ENCODE results near the gene NBEA.
A peak's percentile ranks its signal among the peaks of the same experiment; 100 is the strongest.

The NBEA gene

GRCh38 chr13:35256459-35257148, 314.5 kb downstream of the NBEA start:
- no peak for TF ChIP-seq CTCF (conservative IDR thresholded peaks at IDR 0.05; ENCODE audit: low read depth, low read length)
- no peak for DNase-seq (ENCODE audit: low read depth)
- H3K4me3 ChIP-seq (ENCODE audit: low read depth, low read length): no peak overlapping the region

GRCh38 chr13:35260316-35260715, 318.2 kb downstream of the NBEA start:
- H3K4me3 ChIP-seq (ENCODE audit: low read depth, low read length): no peak overlapping the region
- DNase-seq (ENCODE audit: low read depth): no peak
- no peak for TF ChIP-seq CTCF (conservative IDR thresholded peaks at IDR 0.05; ENCODE audit: low read depth, low read length)

- TF ChIP-seq CTCF (conservative IDR thresholded peaks at IDR 0.05; ENCODE audit: low read depth, low read length): no peak
- no peak for DNase-seq (ENCODE audit: low read depth)
- H3K4me3 ChIP-seq (ENCODE audit: low read depth, low read length): no peak overlapping the region
Observed at GRCh38 chr13:35266412-35266811, 324.3 kb downstream of the NBEA start.

- H3K4me3 ChIP-seq (ENCODE audit: low read depth, low read length): no peak overlapping the region
- no peak for TF ChIP-seq CTCF (conservative IDR thresholded peaks at IDR 0.05; ENCODE audit: low read depth, low read length)
Observed at GRCh38 chr13:35278917-35279316, 336.8 kb downstream of the NBEA start.

GRCh38 chr13:35279500-35279899, 337.4 kb downstream of the NBEA start:
- H3K4me3 ChIP-seq (ENCODE audit: low read depth, low read length): no peak overlapping the region
- no peak for TF ChIP-seq CTCF (conservative IDR thresholded peaks at IDR 0.05; ENCODE audit: low read depth, low read length)
- no peak for DNase-seq (ENCODE audit: low read depth)

More at GRCh38 chr13:35278917-35279316, 336.8 kb downstream of the NBEA start:
- DNase-seq (ENCODE audit: low read depth): no peak

- no peak overlapping the region for H3K4me3 ChIP-seq (ENCODE audit: low read depth, low read length)
- DNase-seq (ENCODE audit: low read depth): peak; percentile 45
- TF ChIP-seq CTCF (conservative IDR thresholded peaks at IDR 0.05; ENCODE audit: low read depth, low read length): no peak
Observed at GRCh38 chr13:35283856-35284255, 341.8 kb downstream of the NBEA start.

- no peak for DNase-seq (ENCODE audit: low read depth)
- H3K4me3 ChIP-seq (ENCODE audit: low read depth, low read length): no peak overlapping the region
- no peak for TF ChIP-seq CTCF (conservative IDR thresholded peaks at IDR 0.05; ENCODE audit: low read depth, low read length)
Observed at GRCh38 chr13:35285677-35286076, 343.6 kb downstream of the NBEA start.

Measured in choroid plexus epithelial cell (primary cell).